GM21360 (cell line): ENCODE measurements around the gene FBXO38.
"Not testable (repeated sequence)": the region's sequence is repeated elsewhere in the genome, so short reads cannot be mapped to it uniquely, and the experiment has no call there.

Experiments
- ATAC-seq: cut with Tn5 transposase; IDR thresholded peaks from one replicate; pipeline ENCODE4 v1.9.1; 2021; ENCODE audit warnings: mild to moderate bottlenecking, moderate library complexity; ENCODE audit not compliant: unreplicated experiment

Gene FBXO38

GRCh38 chr5:148427370-148428042 lies 43.7 kb downstream of the FBXO38 start:
- no peak for ATAC-seq

DNA sequence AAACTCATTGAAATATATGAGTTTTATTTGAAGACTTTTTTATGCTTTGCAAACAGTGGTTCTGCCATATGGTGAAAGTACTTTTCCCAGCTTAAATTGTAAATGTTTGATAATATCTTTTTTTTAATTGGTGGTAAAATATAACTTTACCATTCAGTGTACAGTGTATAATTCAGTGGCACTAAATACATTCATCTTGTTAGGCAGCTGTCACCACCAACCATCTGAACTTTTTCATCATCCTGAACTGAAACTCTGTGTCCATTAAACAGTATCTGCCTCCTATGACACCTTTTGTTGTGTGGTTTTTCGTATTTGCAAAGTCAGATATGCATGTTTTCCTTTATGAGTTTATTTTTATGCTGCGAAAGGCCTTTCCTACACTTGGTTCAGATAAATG lies 45.1 kb downstream of the FBXO38 start:
- no peak for ATAC-seq

GRCh38 chr5:148433826-148434225 lies 50.1 kb downstream of the FBXO38 start:
- no peak for ATAC-seq

DNA sequence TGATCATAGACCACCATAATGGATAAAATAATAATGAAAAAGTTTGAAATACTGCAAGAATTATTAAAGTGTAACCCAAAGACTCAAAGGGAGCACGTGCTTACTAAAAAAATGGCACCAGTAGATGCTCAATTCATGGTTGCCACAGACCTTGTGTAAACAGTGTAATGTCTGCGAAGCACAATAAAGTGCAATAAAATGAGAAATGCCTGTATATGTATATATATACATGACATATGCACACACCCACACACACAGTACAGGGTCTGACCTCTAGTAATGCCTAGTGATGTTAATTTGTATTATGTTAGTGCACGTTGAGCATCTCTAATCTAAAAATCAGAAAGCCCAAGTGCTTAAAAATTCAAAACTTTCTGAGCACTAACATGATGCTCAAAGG lies 52.3 kb downstream of the FBXO38 start:
- no peak for ATAC-seq

DNA sequence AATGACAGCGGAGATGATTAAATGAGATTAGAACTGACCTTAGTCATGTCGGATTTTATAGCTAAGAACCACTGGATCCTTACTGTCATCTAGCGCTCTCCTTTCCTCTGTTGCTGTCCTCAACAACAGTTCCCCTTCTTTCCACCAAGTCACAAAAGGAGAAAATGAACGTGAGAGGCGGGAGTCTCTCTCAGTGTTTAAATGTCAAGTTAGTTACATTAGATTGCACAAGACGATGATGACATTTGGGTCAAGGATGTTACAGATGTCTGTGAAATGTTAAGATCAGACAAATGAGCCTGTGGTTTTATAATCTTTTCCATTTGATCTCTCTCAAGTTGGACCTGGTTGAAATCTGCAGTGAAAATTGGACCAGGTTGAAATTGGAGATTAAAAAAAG lies 53.5 kb downstream of the FBXO38 start:
- ATAC-seq = no peak

DNA sequence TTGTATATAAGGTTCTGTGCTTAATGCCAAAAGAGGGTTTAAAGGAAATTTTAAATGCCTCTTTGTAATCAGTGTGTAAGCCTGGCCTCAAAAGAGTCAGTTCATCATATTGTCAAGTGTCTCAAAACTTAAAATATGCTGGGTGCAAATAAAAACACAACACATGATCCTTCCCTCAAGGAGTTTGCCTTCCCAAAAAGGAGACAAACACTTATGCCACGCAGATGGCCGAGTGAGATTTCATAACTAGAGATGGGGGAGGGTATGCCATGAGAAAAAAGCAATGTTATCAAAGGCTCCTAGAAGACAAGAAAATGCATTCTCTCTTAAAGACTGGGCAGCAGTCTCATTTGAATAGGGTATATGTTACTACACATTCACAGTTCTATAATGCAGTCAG lies 55.2 kb downstream of the FBXO38 start:
- ATAC-seq = no peak

GRCh38 chr5:148443241-148443640 lies 59.5 kb downstream of the FBXO38 start:
- no peak for ATAC-seq

DNA sequence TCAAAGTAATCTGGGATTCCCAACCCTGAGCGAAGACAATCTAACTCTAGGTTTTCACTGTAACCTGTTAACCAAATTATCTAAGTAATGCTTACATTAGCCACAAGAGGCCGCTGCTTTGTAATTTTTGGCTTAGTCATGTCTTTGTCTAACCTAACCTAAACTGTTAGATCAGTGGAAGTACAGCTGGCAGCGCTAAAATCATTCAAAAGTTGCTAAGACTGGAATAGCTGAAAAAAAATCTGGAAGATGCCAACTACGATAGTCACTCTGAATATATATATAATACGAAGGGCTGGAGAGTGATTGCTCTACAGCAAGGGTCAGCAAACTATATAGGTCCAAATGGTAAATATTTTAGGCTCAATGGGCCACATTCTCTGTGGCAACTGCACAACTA lies 60.2 kb downstream of the FBXO38 start:
- peak; percentile 94 for ATAC-seq

DNA sequence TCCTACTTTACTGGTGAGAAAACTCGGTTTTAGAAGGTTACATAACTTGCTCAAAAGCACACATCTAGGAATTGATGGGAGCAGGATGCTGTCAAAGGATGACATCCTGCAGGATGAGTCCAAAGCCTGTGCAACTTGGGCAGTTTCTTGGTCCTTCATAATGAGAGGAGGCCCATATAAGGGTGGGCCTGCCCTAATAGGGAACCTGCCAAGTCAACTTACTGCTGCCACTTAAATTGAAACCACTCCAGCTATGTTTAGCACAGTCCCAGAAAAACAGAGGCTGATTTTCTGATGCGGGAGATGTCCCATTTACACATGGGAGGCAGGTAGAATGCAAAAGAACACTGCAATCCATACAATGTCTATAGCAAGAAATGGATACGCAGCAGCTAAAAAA lies 61.8 kb downstream of the FBXO38 start:
- ATAC-seq = no peak

- no peak for ATAC-seq
These were observed 62.9 kb downstream of the FBXO38 start for GRCh38 chr5:148446611-148447010.

GRCh38 chr5:148452499-148453193 lies 68.9 kb downstream of the FBXO38 start:
- ATAC-seq = no peak

DNA sequence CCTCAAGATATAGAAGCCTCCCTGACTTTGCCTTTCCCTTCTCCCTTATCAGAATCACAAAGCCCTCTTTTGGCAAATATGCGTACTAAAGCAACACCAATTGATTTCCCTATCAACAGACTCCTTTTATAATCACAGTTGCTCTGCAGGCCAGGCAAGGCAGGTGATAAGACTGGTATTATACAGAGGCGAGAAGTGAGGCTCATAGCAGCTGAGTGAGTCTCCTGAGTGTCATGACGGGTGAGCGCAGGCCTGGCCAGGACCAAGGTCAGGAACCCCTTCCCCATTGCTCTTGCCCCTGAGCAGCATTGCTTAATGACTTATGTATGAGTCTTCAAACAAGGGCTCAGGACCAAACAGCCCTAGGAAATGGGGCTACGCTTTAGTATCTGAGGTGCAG lies 70.8 kb downstream of the FBXO38 start:
- no peak for ATAC-seq

GRCh38 chr5:148455185-148455584 lies 71.4 kb downstream of the FBXO38 start:
- no peak for ATAC-seq

DNA sequence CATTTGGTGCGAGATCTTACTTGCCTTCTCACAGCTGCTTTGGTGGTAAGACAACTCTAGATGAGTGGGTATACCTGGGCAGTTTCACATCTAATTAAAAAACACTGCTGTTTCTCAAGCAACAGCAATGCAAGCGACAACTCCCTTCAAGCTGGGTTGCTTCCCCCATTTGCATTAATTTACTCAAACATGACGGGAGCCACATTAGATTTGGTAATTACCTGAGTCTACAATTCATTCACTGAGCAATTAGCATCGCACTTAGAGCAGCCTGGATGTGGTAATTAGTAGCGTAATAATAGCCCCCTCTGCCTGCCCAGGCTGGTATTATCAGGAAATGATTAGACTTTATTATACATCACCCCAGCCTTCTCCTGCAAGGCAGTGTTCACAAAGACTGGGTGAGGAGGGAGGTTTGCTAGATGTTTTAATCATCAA lies 73.4 kb downstream of the FBXO38 start:
- peak; percentile 64 for ATAC-seq

DNA sequence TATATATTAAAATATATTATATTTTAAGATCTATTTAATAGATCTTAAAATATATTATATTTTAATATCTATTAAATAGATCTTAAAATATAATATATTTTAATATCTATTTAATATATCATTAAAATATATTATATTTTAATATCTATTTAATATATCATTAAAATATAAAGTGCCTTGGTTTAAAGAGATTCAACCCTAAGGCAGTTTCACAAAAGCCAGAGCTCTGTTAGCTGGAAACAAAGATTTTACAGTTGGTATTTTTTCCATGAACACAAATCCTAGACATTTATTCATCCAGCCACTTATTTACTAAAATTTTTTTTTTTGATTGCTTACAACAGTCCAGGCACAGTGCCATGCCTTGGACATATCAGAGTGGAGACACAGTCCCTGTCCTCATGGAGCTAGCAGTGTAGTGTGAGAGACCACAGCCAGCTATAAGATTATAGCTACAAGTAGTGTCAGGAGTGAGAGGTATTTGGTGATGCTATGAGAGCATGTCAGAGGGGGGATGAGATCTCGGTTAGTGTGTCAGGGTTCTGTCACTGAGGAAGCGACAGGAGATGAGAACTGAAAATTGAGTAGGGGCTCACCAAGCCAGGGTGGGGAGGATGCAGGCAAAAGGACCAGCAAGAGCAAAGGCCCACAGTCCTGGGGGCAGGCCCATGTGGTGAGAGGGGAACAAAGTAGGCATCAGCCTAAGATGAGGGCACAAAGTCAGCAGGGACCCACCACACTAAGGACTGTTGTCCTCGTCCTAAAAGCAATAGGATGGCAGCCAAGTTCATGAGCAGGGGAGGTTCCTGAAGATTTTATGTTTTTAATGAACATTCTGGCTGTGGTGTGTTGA lies 74.5 kb downstream of the FBXO38 start:
- ATAC-seq = no peak

DNA sequence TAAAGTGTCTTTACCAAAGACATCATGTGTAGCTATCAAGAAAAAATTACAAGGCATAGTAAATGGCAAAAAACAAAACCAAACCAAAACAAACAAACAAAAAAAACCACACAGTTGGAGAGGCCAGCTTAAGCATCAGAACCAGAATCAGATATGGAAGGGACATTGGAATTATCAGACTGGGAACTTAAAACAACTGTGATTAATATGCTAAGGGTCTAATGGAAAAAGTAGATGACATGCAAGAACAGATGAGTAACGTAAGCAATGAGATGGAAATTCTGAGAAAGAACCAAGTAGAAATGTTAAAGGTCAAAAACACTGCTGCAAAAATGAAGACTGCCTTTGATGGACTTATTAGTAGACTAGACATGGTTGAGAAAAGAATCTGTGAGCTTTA lies 75.9 kb downstream of the FBXO38 start:
- ATAC-seq = no peak

GRCh38 chr5:148465381-148466235 lies 81.8 kb downstream of the FBXO38 start:
- no peak for ATAC-seq

- ATAC-seq = no peak
These were observed 82.5 kb downstream of the FBXO38 start for GRCh38 chr5:148466236-148466580.

DNA sequence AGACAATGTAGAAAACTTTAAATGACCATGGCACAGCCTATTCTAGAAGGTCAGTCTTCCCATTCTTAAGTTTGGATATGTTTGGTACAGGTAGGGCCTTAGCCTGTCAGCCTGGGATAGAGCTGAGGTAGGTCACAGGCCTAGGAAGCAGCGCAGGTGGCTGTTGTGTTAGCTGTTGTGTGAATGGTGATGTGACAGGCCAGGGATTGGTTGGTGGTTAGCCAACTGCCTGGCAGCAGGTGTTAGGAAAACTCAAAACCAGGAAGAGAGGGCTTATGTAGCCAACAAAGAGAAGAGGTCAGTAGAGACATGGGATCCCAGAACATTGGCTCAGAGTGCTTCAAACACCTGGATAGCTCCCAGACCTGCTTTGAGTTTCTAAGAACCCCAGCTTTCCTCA lies 84.2 kb downstream of the FBXO38 start:
- ATAC-seq = no peak

GRCh38 chr5:148468746-148469145 lies 85.0 kb downstream of the FBXO38 start:
- ATAC-seq = not testable (repeated sequence)

GRCh38 chr5:148469501-148469935 lies 85.8 kb downstream of the FBXO38 start:
- no peak for ATAC-seq
